Stimulated activated memory B cell treated with anti-CD40 and anti-IgM and Interleukin-4, amounts not matched to agents 10 μg/mL and 1 μg/mL and 100 μg/mL, for 72 hours (primary cell): ENCODE data around the gene MYRF.

ENCODE experiments used
- ATAC-seq: fragments of 150-1000 bp; cut with Tn5 transposase; 2 replicates; pipeline ENCODE4 v1.10.0; 2021
- H3K27ac Mint-ChIP-seq: one replicate; pipeline ENCODE4 v1.8.0; 2022; ENCODE audit warnings: mild to moderate bottlenecking, mixed read lengths
- H3K27me3 Mint-ChIP-seq: one replicate; pipeline ENCODE4 v1.8.0; 2022; ENCODE audit warnings: mixed read lengths
- H3K36me3 Mint-ChIP-seq: one replicate; pipeline ENCODE4 v1.8.0; 2022; ENCODE audit warnings: mixed read lengths
- H3K4me1 Mint-ChIP-seq: one replicate; pipeline ENCODE4 v1.8.0; 2022; ENCODE audit warnings: mixed read lengths
- H3K4me3 Mint-ChIP-seq: one replicate; pipeline ENCODE4 v1.8.0; 2022; ENCODE audit warnings: mild to moderate bottlenecking, moderate library complexity, mixed read lengths
- H3K9me3 Mint-ChIP-seq: one replicate; pipeline ENCODE4 v1.8.0; 2022; ENCODE audit warnings: mixed read lengths

The MYRF gene

GRCh38 chr11:61756147-61756451 is 3.7 kb downstream of the MYRF start:
- peaks cover 44% of the 10 kb centered on the region for H3K27me3 Mint-ChIP-seq
- no peaks in the 10 kb centered on the region for H3K9me3 Mint-ChIP-seq
- no peak overlapping the region for H3K27ac Mint-ChIP-seq
- H3K4me1 Mint-ChIP-seq, result peaks cover 25% of the 10 kb centered on the region
- H3K4me3 Mint-ChIP-seq, result no peak overlapping the region
- no peak for ATAC-seq
- no peaks in the 10 kb centered on the region for H3K36me3 Mint-ChIP-seq

GRCh38 chr11:61756452-61757212 is 4.2 kb downstream of the MYRF start:
- Mint-ChIP-seq H3K27me3 (peaks cover 42% of the 10 kb centered on the region), H3K27ac (no peak overlapping the region), H3K36me3 (no peaks in the 10 kb centered on the region), H3K4me1 (peaks cover 25% of the 10 kb centered on the region), H3K4me3 (no peak overlapping the region), H3K9me3 (no peaks in the 10 kb centered on the region)
- ATAC-seq, result peak; percentile 17

DNA sequence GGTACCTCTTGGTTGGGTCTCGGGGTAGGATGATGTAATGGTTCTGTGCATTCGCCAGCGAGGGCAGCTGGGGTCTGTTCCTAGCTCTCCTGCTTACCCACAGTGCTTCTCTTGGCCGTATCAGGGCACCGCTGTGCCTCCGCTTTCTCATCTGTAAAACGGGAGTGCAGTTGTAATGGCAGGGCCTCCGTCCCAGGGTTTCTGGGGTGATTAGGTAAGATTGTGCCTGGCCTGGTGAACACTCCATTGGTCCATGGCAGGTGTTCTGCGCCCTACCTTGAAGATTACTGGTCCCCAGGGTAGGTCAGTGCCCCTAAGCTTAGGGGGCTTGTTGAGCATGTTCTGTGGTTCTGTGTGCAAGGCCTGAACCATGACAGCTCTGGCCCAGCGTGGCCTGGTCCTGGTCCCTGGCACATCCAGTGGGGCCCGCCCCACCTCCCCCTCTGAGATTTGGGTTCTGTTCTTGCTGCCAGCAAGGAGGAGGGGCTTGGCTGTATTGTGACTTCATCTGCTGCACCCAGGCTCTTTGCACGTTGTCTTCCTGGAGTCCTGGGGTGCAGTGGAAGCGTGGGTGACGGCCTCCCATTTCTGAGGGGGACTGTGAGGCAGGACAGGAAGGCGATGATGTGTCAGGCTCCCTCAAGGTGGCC is 4.9 kb downstream of the MYRF start:
- no peak for ATAC-seq
- H3K27me3 Mint-ChIP-seq, result peaks cover 44% of the 10 kb centered on the region
- H3K4me3 Mint-ChIP-seq, result no peak overlapping the region
- no peak overlapping the region for H3K27ac Mint-ChIP-seq
- peaks cover 25% of the 10 kb centered on the region for H3K4me1 Mint-ChIP-seq
- no peaks in the 10 kb centered on the region for H3K36me3 Mint-ChIP-seq
- no peaks in the 10 kb centered on the region for H3K9me3 Mint-ChIP-seq

GRCh38 chr11:61760946-61761345 is 8.5 kb downstream of the MYRF start:
- no peak overlapping the region for H3K4me3 Mint-ChIP-seq
- peaks cover 10% of the 10 kb centered on the region for H3K4me1 Mint-ChIP-seq
- H3K27me3 Mint-ChIP-seq, result peaks cover 17% of the 10 kb centered on the region
- H3K36me3 Mint-ChIP-seq, result no peaks in the 10 kb centered on the region
- no peak for ATAC-seq
- no peak overlapping the region for H3K27ac Mint-ChIP-seq
- no peaks in the 10 kb centered on the region for H3K9me3 Mint-ChIP-seq

- Mint-ChIP-seq H3K9me3 (no peaks in the 10 kb centered on the region), H3K27ac (no peak overlapping the region), H3K36me3 (no peaks in the 10 kb centered on the region), H3K4me3 (no peak overlapping the region), H3K27me3 (peaks cover 11% of the 10 kb centered on the region), H3K4me1 (peaks cover 3% of the 10 kb centered on the region)
- ATAC-seq, result no peak
Observed at GRCh38 chr11:61761440-61762222, 9.2 kb downstream of the MYRF start.

- no peak for ATAC-seq
Observed at GRCh38 chr11:61762223-61762615, 9.8 kb downstream of the MYRF start.

GRCh38 chr11:61762798-61763197 is 10.4 kb downstream of the MYRF start:
- H3K27me3 Mint-ChIP-seq, result peaks cover 11% of the 10 kb centered on the region
- no peak overlapping the region for H3K27ac Mint-ChIP-seq
- no peaks in the 10 kb centered on the region for H3K36me3 Mint-ChIP-seq
- H3K4me3 Mint-ChIP-seq, result no peak overlapping the region
- H3K9me3 Mint-ChIP-seq, result no peaks in the 10 kb centered on the region
- H3K4me1 Mint-ChIP-seq, result no peaks in the 10 kb centered on the region
- ATAC-seq, result no peak

More at GRCh38 chr11:61762223-61762615, 9.8 kb downstream of the MYRF start:
- no peak overlapping the region for H3K4me3 Mint-ChIP-seq
- H3K9me3 Mint-ChIP-seq, result no peaks in the 10 kb centered on the region
- no peak overlapping the region for H3K27ac Mint-ChIP-seq
- H3K27me3 Mint-ChIP-seq, result peaks cover 11% of the 10 kb centered on the region
- H3K4me1 Mint-ChIP-seq, result no peaks in the 10 kb centered on the region
- H3K36me3 Mint-ChIP-seq, result no peaks in the 10 kb centered on the region

GRCh38 chr11:61763930-61764605 is 11.6 kb downstream of the MYRF start:
- no peak for ATAC-seq
- H3K27ac Mint-ChIP-seq, result no peak overlapping the region
- no peaks in the 10 kb centered on the region for H3K4me1 Mint-ChIP-seq
- no peaks in the 10 kb centered on the region for H3K36me3 Mint-ChIP-seq
- H3K9me3 Mint-ChIP-seq, result no peaks in the 10 kb centered on the region
- no peak overlapping the region for H3K4me3 Mint-ChIP-seq
- peaks cover 11% of the 10 kb centered on the region for H3K27me3 Mint-ChIP-seq

GRCh38 chr11:61764606-61765260 is 12.3 kb downstream of the MYRF start:
- ATAC-seq, result no peak
- Mint-ChIP-seq H3K9me3 (no peaks in the 10 kb centered on the region), H3K4me1 (no peaks in the 10 kb centered on the region), H3K36me3 (no peaks in the 10 kb centered on the region), H3K27me3 (peaks cover 11% of the 10 kb centered on the region), H3K27ac (no peak overlapping the region), H3K4me3 (no peak overlapping the region)

GRCh38 chr11:61765550-61766253 is 13.3 kb downstream of the MYRF start:
- Mint-ChIP-seq H3K27ac (no peak overlapping the region), H3K4me1 (no peaks in the 10 kb centered on the region), H3K4me3 (no peak overlapping the region), H3K27me3 (peaks cover 11% of the 10 kb centered on the region), H3K36me3 (no peaks in the 10 kb centered on the region), H3K9me3 (no peaks in the 10 kb centered on the region)
- ATAC-seq, result peak; percentile 7

DNA sequence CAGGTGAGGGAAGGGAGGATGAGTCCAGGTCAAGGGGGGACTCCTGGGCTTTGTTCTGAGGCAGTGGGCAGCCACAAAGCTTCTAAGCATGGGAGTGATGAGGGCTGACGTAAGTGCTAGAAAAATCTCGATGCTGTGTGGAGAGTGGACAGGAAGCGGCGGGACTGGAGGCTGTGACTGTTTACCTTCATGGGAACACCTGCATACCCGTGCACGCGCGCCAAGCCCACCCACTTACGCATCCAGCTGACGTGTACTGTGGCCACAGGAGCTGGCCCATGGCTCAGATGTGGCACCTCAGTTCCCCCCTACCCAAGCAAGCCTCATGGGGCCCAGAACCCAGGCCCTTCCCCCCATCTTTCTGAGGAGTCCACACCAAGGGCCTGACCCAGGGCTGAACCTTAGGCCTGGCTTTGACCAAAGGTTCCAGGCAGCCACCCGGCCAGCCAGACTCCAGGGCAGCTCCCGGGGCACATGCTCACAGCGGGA is 14.0 kb downstream of the MYRF start:
- H3K4me3 Mint-ChIP-seq, result no peak overlapping the region

DNA sequence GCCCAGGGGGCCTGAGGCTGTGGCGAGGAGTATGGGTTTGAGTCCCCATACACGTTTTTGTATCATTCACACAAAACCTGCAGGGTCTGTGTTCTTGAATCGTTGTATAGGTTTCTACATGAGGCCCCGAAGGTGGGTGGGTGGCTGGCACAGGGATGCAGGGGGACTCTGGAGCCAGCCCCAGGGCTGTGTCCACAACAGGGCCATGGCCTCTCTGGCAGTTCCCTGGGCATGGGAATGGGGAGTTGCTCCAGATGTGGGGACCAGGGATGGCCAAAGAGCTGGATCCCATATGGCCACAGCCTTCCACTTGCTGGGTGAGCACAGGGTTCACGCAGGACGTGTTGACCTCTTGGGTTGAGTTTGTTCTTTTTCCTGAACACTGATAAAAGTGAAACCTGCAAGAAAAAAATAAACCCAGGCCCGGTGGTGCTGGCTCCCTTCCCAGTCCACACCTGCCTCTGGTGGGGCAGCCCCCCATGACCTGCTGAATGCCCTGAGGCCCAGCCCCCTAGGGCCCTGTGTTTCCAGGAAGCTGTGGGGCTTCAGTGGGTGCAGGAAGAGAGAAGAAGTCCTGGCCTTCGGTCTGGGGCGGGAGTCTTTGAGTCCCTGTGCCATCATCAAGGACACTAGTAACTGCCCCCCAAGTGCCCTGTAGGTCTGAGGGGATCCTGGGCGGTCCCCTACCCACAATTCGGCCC is 16.1 kb downstream of the MYRF start:
- no peaks in the 10 kb centered on the region for H3K4me1 Mint-ChIP-seq
- no peaks in the 10 kb centered on the region for H3K27me3 Mint-ChIP-seq
- no peaks in the 10 kb centered on the region for H3K9me3 Mint-ChIP-seq
- no peak overlapping the region for H3K4me3 Mint-ChIP-seq
- ATAC-seq, result no peak
- no peaks in the 10 kb centered on the region for H3K36me3 Mint-ChIP-seq
- H3K27ac Mint-ChIP-seq, result no peak overlapping the region

More for the DNA sequence above, 14.0 kb downstream of the MYRF start:
- H3K27ac Mint-ChIP-seq, result no peak overlapping the region
- no peaks in the 10 kb centered on the region for H3K9me3 Mint-ChIP-seq
- H3K36me3 Mint-ChIP-seq, result no peaks in the 10 kb centered on the region
- no peak for ATAC-seq
- peaks cover 10% of the 10 kb centered on the region for H3K27me3 Mint-ChIP-seq
- H3K4me1 Mint-ChIP-seq, result no peaks in the 10 kb centered on the region

GRCh38 chr11:61769169-61769920 is 16.9 kb downstream of the MYRF start:
- peaks cover 1% of the 10 kb centered on the region for H3K27me3 Mint-ChIP-seq
- no peaks in the 10 kb centered on the region for H3K9me3 Mint-ChIP-seq

More at GRCh38 chr11:61769169-61769920, 16.9 kb downstream of the MYRF start:
- ATAC-seq, result no peak
- Mint-ChIP-seq H3K4me1 (no peaks in the 10 kb centered on the region), H3K4me3 (no peak overlapping the region), H3K27ac (no peak overlapping the region), H3K36me3 (no peaks in the 10 kb centered on the region)
